ENCODE measurements around the gene FBXW8. TPM values are rescaled to one million over a fixed set of nuclear protein-coding genes. Genes with fewer than 3 reads are reported as not detected.

FBXW8 gene
- total RNA-seq, 1 donor from 2014 or later = 3.3 TPM

DNA sequence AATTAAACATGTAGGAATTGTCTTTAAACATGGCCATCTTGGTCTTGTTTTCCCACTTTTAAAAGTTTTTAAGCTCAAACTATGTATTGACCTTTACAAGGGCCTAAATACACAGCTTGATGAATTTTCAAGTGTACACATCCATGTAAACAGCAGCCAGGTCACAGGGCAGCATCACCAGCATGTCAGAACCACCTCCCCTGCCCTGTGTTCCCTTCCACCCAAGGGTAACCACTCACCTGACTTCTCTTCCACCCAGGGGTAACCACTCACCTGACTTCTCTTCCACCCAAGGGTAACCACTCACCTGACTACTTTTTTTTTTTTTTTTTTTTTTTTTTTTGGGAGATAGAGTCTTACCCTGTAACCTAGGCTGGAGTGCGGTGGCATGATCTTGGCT, 4.6 kb downstream of the FBXW8 start:
- no peaks in the 10 kb centered on the region for H3K9me3 ChIP-seq
- H3K4me3 ChIP-seq = no peak overlapping the region
- TF ChIP-seq, protein P1, sequence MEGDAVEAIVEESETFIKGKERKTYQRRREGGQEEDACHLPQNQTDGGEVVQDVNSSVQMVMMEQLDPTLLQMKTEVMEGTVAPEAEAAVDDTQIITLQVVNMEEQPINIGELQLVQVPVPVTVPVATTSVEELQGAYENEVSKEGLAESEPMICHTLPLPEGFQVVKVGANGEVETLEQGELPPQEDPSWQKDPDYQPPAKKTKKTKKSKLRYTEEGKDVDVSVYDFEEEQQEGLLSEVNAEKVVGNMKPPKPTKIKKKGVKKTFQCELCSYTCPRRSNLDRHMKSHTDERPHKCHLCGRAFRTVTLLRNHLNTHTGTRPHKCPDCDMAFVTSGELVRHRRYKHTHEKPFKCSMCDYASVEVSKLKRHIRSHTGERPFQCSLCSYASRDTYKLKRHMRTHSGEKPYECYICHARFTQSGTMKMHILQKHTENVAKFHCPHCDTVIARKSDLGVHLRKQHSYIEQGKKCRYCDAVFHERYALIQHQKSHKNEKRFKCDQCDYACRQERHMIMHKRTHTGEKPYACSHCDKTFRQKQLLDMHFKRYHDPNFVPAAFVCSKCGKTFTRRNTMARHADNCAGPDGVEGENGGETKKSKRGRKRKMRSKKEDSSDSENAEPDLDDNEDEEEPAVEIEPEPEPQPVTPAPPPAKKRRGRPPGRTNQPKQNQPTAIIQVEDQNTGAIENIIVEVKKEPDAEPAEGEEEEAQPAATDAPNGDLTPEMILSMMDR (IDR thresholded peaks at IDR 0.05) = no peak
- no peak for DNase-seq (ENCODE audit: low spot score in 2 of 2)
- H3K27me3 ChIP-seq = no peaks in the 10 kb centered on the region
- intact Hi-C loops (cut with DNase I) = no loop called here
- H3K4me1 ChIP-seq = peaks cover 3 to 11% of the 10 kb centered on the region in 2 donors
- no peak overlapping the region for H3K27ac ChIP-seq
- H3K36me3 ChIP-seq = no peaks in the 10 kb centered on the region

DNA sequence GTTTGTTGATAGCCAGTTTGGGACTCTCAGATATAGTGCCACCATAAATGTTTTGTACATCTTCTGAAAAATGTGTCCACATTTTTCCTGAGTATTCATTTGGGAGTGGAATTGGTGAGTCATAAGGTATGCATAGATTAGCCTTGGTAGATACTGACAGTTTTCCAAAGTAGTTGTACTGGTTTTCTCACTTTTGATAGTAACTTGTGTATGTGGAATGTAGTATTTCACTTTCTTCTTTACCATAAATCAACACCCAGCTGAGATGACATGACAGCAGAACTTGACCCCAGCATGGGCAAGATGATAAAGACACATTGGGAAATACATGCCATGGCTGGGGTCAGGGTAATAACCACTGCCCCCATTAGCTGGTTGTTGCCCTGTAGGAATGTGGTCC, 5.4 kb downstream of the FBXW8 start:
- Histone ChIP-seq H3K4me3 (no peak overlapping the region), H3K27me3 (no peaks in the 10 kb centered on the region), H3K27ac (no peak overlapping the region), H3K36me3 (no peaks in the 10 kb centered on the region), H3K9me3 (no peaks in the 10 kb centered on the region), H3K4me1 (peaks cover 0 to 12% of the 10 kb centered on the region in 2 donors)
- TF ChIP-seq, protein P1 (IDR thresholded peaks at IDR 0.05) = no peak
- no peak for DNase-seq (ENCODE audit: low spot score in 2 of 2)
- intact Hi-C loops (cut with DNase I) = no loop called here

DNA sequence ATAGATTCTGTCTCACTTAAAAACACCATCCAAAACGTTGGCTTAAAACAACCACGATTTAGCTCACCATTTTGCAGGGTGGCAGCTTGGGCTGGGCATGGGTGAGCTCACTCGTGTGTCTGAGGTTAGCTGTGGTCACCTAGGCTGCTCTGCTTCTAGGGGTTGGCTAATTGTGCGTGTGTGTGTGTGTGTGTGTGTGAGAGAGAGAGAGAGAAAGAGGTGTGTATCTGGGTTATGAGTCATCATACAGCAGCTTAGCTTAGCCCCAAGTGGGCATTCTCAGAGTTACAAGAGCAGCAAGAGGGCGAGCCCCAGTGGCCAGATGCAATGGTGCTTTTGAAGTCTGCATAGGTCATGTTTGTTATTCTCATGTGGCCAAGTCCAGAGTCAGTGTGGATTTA, 6.0 kb downstream of the FBXW8 start:
- intact Hi-C loops (cut with DNase I) = no loop called here
- TF ChIP-seq, protein P1 (IDR thresholded peaks at IDR 0.05) = no peak
- Histone ChIP-seq H3K36me3 (no peaks in the 10 kb centered on the region), H3K4me3 (no peak overlapping the region), H3K27ac (no peak overlapping the region), H3K27me3 (no peaks in the 10 kb centered on the region), H3K9me3 (no peaks in the 10 kb centered on the region), H3K4me1 (peaks cover 0 to 12% of the 10 kb centered on the region in 2 donors)
- no peak for DNase-seq (ENCODE audit: low spot score in 2 of 2)

DNA sequence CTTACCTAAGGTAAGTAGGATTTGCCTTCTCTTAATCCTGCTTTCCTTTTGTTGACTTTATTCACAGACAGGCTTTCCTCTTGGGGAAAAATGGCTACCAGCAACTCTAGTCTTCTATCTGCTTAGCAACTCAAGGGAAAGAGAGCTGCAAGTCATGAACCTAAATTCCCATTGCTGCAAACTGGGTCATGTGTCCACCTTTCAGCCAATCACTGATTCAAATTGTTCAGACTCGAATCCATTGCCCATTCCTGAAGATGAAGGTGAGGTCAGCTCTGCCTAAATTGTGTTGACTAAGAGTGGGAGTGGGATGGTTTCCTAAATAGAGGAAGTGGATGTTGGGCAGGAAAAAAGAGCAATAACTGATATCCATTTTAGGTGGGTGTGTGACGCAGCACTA, 7.7 kb downstream of the FBXW8 start:
- H3K27me3 ChIP-seq = no peaks in the 10 kb centered on the region
- no peak overlapping the region for H3K27ac ChIP-seq
- no peak overlapping the region for H3K4me3 ChIP-seq
- intact Hi-C loops (cut with DNase I) = no loop called here
- peaks cover 0 to 2% of the 10 kb centered on the region in 2 donors for H3K4me1 ChIP-seq
- H3K9me3 ChIP-seq = no peaks in the 10 kb centered on the region
- DNase-seq (ENCODE audit: low spot score in 2 of 2) = no peak
- TF ChIP-seq, protein P1 (IDR thresholded peaks at IDR 0.05) = no peak
- no peaks in the 10 kb centered on the region for H3K36me3 ChIP-seq

DNA sequence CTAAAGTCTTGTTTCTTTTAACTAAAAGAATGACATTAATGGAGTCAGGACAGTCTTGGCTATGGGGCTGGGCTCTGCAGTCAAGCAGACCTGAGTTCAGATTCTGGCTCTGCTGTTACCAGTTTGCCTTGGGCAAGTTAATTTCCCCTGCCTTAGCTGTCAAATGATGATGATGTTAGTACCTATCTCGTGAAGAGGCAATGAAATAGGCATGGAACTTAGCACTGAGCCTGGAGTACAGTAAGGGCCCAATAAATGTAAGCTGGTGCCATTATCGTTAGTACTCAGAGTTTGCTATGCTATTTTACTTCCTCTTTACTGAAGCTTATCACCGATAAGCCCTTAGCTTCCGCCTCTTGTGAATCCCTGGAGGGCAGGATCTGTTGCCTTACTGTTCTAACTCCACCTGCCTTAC, 8.5 kb downstream of the FBXW8 start:
- no peaks in the 10 kb centered on the region for H3K36me3 ChIP-seq
- peaks cover 0 to 2% of the 10 kb centered on the region in 2 donors for H3K4me1 ChIP-seq
- no peak overlapping the region for H3K4me3 ChIP-seq
- DNase-seq (ENCODE audit: low spot score in 2 of 2) = no peak
- TF ChIP-seq, protein P1 (IDR thresholded peaks at IDR 0.05) = no peak
- intact Hi-C loops (cut with DNase I) = no loop called here
- no peaks in the 10 kb centered on the region for H3K27me3 ChIP-seq
- H3K9me3 ChIP-seq = no peaks in the 10 kb centered on the region
- H3K27ac ChIP-seq = no peak overlapping the region

Measured in ascending aorta (tissue), 2 donors.